HG03280 (cell line): ENCODE measurements around the gene CENPS.
"Not testable (repeated sequence)": the region's sequence is repeated elsewhere in the genome, so short reads cannot be mapped to it uniquely, and the experiment has no call there.

Experiments
- ATAC-seq: cut with Tn5 transposase; IDR thresholded peaks from one replicate; pipeline ENCODE4 v1.9.1; 2021; ENCODE audit warnings: mild to moderate bottlenecking, moderate library complexity; ENCODE audit not compliant: unreplicated experiment

CENPS gene

DNA sequence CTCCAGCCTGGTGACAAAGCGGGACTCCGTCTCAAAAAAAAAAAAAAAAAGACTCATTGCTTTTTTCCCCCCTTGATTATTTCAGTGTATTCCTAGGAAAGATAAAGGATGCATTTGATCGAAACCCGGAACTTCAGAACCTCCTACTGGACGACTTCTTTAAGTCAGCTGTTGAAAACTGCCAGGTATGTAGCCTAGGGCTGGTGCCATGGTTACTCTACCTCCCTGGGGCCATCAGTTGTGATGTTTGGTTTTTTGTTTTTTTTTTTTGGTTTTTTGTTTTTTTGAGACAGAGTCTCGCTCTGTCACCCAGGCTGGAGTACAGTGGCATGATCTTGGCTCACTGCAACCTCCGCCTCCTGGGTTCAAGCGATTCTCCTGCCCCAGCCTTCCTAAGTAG, 11.5 kb upstream of the CENPS start:
- ATAC-seq = not testable (repeated sequence)

DNA sequence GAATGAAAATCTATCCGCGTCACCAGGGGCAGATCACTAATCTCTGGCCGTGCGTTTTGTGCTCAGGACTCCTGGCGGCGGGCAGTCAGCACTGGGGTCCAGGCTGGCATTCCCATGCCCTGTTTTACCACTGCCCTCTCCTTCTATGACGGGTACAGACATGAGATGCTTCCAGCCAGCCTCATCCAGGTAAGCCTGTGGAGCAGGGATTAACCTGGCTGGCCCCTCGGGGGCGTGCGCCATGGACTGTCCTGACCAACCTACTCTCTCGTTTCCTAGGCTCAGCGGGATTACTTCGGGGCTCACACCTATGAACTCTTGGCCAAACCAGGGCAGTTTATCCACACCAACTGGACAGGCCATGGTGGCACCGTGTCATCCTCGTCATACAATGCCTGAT, 10.9 kb upstream of the CENPS start:
- ATAC-seq = no peak

DNA sequence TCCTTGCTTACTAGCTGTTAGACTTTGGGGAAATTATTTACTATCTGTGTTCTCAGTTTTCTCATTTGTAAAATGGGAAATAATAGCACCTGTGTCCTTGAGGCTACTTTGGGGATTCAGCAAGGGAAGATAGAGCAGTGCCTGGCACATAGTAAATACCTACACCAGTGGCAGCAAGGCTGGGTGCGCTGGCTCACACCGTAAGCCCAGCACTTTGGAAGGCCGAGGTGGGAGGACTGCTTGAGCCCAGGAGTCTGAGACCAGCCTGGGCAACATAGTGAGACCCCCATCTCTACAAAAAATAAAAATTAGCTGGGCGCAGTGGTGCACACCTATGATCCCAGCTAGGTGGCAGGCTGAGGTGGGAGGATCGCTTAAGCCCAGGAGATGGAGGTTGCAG, 8.6 kb upstream of the CENPS start:
- ATAC-seq = no peak

DNA sequence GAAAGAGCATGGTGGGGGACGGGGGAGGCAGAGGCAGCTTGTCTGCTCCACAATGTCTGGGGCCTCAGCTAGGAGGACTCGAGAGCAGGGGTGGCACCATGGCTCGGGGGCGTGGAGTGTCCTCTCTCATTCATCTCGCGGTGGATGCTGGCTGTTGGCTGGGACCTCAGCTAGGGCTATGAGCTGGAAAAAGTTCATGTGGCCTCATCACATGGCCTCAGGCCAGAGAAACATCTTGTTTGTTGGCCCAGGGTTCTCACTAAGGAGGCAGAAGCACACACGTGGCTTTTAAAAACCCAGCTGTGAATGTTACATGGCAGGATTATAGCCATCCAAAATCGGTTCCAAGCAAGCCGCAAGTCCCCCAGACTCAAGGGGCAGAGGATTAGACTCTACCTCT, 6.2 kb upstream of the CENPS start:
- no peak for ATAC-seq

DNA sequence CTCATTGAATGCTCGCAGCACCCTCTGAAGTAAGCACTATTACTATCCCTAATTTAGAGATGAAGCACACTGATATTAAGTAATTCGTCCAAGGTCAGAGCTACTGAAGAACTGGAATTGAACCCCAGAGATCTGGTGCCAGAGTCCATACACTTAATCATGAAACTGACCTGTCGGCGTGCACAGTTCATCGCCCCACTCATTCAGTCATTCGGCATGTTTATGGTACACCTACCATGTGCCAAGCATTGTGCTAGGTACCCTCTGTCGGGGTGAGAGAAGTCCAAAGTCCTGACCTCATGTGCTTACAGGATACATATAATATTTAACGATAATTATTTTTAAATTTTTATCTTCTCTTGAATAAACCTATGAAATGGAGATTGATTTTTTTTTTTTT, 5.6 kb upstream of the CENPS start:
- ATAC-seq = no peak

DNA sequence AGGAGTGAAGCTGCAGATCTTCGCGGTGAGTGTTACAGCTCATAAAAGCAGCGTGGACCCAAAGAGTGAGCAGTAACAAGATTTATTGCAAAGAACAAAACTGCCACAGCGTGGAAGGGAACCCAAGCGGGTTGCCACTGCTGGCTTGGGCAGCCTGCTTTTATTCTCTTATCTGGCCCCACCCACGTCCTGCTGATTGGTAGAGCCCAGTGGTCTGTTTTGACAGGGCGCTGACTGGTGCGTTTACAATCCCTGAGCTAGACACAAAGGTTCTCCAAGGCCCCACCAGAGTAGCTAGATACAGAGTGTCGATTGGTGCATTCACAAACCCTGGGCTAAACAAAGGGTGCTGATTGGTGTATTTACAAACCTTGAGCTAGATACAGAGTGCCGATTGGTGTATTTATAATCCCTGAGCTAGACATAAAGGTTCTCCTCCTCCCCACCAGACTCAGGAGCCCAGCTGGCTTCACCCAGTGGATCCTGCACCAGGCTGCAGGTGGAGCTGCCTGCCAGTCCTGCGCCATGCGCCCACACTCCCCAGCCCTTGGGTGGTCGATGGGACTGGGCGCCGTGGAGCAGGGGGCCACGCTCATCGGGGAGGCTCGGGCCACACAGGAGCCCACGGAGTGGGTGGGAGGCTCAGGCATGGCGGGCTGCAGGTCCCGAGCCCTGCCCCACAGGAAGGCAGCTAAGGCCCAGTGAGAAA, 4.3 kb upstream of the CENPS start:
- ATAC-seq = not testable (repeated sequence)

DNA sequence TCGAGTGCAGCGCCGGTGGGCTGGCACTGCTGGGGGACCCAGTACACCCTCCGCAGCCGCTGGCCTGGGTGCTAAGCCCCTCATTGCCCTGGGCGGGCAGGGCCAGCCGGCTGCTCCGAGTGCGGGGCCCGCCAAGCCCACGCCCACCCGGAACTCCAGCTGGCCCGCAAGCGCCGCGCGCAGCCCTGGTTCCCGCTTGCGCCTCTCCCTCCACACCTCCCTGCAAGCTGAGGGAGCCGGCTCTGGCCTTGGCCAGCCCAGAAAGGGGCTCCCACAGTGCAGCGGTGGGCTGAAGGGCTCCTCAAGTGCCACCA, 3.7 kb upstream of the CENPS start:
- not testable (repeated sequence) for ATAC-seq

DNA sequence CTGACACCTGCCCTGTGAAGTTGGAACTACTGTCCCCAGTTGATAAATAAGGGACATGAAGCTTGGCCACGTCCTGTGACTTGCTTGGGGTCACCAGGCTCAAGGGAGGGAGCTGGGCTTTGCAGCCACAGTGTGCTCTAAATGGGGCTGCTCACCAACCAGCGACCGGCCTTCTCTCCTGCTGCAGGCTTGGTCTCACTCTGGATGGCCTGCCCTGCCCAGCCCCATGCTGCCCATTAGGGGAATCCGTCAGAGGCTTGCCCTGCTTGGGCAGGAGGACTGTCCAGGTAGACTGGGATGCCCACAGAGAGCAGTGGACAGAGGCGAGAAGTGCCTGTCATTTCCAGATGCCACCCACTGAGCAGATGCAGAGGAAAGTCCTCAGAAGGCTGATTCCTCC, 1.2 kb upstream of the CENPS start:
- ATAC-seq = no peak

DNA sequence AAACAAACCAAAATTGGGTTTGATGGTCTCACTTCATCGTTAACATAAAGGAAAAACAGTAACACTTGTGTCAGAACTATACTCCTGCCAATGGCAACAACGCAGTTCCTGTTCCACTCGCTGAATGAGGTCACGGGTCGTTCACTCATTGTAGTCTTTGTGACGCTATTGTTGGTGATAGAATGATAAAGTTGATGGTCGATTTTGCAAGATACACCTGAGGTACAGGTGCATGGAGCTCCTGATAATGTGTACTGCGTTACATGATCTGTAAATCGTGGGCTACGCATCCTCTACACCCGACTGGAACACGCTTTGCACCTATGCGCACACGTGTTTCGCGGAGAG, 391 bp upstream of the CENPS start:
- ATAC-seq = peak; percentile 2

DNA sequence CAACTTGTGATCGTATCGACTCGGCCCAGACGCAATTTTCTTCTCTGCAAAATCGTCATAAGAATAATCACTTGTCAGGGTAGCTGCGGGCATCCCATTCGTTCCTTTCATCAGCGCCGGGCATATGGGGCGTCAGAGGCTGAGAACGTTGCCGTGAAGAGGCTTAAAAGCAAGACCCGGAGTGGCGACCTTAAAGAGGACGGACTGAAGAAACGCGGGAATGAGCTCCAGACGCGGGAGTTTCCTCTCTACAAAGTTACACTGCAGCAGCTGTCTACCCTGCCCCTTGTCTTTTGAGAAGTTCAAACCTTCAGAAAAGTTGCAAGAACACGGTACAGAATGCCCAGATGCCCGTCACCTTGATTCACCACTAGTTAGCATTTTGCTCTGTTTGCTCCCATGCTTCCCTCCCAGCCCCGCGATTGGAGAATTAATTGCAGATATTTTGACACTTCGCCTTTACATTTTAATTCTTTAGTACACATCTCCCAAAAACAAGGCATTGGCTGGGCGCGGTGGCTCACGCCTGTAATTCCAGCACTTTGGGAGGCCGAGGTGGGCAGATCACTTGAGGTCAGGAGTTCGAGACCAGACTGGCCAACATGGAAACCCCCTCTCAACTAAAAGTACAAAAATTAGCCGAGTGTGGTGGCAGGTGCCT, 967 bp downstream of the CENPS start:
- ATAC-seq = no peak

DNA sequence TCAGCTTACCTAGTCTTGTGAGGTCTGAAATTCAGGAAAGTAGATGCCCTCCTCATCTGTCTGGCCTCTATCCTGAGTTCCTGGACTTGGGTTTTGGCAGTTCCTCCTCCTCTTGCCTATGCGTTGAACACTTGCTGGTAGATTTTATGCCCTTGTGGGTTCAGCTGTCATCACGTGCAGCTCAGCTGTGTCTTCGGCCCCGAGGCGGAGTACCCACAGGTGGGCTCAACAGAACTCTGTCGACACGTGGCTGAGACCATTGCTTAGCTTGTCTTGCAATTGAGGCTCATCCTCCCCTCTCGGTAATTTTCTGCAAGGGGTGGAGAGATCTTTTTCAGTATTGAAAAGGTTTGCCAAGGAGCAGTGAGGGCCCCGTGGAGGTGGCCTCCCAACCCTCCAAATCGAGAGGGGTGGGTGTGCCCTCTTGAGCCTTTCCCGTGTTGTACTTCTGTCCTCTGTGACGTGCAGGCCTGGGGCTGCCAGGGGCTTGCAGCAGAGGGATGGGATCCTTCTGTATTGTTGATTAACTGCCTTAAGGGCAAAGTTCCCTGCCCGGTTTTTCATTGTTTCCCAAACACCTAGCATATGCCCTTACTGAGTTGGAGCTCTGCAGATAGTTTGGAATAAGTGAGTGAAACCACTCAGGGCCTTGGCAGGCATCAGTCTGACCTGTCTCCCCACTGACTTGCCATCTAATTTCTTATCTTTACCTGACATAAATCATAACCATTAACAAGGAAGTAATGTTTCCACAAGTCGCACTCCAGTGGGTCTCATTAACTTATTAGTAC, 2.9 kb downstream of the CENPS start:
- ATAC-seq = no peak

DNA sequence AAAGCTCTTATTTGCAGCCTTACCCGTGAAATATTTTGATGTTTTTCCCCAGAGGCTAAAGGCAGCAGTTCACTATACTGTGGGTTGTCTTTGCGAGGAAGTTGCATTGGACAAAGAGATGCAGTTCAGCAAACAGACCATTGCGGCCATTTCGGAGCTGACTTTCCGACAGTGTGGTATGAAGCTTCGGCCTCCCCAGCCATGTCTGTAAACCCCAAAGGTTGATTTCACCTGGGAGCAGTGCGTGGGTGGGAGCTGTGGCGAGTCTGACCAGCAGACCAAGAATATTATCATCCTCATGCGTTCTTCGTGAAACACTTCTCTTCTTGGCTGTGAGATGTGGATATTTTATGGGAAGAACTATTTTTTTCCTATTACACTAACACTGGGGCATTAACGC, 3.6 kb downstream of the CENPS start:
- no peak for ATAC-seq

DNA sequence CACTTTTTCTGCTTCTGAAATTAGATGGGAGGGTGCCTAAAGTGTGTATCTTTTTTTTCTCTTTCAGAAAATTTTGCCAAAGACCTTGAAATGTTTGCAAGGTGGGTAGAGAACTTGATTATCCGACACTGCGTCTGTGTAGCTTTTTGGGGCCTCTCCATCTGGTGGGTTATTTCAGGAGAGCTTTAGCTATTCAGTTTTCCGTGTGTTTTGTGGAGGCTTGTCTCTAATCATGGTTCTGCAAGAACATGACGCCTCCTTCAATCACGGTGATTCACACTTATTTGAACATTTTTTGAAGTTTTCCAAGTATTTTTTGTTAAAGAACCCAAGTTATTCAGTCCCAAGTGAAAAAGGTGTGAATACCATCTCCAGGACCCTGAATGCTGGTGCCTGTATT, 4.4 kb downstream of the CENPS start:
- no peak for ATAC-seq

DNA sequence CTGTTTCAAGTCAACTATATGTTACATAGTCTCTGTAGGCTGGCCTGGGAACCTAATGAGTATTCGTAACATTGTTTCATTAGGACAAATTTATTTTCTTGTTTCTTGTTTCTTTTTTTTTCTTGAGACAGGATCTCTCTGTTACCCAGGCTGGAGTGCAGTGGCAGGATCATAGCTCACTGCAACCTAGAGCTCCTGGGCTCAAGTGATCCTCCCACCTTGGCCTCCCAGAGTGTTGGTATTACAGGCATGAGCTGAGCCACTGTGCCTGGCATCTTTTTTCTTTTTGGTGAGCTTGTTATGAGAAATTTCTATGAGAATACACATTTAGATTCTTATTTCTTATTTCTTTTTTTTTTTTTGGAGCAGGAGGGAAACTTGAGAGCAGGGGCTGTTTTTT, 6.8 kb downstream of the CENPS start:
- ATAC-seq = no peak

DNA sequence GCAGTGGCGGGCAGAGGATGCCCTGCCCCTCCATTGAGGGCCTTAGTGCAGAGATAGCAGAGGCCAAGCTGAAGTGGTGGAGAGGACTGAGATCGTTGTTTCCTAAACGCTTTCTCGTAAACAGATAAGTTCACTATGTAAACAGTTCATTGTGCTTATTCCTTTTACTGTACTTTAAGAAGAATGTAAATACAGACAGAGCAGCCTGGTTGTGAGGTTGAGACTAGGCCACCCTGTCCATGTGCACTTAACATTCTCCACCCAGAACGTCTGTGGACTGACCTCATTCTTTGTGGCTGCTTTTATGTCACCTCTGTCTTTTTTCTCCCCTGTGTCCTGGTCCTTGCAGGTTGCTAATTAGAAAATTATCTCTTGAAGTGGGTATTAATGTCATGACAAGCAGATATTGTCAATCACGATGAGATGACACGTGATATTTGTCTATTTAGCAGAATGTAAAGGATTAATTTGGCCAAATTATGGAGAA, 8.5 kb downstream of the CENPS start:
- ATAC-seq = no peak

DNA sequence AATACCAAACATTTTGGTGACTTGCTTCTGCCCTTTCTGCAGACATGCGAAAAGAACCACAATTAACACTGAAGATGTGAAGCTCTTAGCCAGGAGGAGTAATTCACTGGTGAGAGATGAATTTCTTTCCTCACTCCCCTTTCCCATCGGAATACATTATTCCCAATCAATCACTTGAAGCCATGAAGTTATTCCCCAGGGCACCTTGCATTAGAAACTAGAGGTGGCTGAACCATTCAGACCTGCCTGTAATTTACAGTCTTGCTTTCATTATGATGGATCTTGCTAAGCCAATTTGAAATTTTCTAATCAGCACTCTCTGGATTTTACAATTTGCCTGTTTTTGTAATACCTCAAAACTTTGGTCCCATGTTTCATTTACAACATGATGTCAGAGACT, 10.1 kb downstream of the CENPS start:
- ATAC-seq = no peak

DNA sequence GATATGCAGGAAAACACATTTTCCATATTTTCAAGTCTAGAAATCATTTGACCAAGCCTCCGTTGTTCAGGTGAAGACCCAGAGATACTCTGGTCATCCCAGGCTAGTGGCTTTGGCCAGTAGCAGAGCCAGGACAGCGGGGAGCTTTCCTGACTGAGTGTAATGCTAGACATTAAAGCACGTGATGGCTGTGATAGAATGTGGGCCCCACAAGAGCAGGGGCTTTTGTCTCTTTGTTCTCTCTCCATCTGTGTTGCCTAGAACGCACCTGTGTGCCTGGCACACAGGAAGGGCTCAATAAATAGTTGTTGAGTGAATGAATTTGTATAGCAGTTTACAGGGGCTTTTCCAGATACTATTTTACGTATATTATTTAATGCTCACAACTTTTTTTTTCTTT, 10.6 kb downstream of the CENPS start:
- ATAC-seq = no peak

DNA sequence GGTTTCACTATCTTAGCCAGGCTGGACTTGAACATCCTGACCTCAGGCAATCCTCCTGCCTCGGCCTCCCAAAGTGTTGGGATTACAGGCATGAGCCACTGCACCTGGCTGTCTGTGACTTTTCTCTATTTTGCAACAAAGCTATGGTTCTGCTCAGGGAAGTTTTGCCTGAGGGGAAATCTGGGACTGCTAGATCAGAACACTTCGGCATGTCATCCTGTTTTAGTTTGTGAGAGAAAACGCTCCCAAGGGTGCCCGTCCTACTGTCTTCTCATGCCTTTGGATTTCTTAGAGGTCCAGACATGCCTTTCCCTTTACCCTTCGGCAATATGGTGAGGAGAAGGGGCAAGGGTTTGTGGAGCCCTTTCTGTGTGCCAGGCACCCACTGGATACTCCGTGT, 14.0 kb downstream of the CENPS start:
- ATAC-seq = no peak

DNA sequence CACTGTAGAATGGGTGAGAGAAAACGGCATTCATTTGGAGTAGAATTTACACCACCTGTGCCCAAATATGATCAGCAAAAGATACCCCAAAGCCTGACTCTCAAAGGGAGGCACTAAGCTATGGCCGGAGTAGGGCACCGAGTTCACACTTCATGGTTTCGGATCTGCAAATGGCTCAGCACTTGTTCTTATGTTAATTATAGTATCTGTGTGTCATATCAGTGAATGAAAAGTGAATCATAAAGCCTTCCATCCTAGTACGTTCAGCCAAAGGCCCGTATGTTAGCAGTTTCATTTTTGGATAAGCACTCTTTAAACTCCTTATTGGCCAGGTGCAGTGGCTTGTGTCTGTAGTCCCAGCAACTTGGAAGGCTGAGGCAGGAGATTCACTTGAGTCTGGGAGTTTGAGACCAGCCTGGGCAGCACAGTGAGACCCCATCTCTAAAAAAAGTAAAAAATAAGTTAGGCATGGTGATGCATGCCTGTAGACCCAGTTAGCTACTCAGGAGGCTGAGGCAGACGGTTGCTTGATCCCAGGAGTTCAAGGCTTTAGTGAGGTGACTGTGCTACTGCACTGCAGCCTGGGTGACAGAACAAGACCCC, 14.7 kb downstream of the CENPS start:
- no peak for ATAC-seq

DNA sequence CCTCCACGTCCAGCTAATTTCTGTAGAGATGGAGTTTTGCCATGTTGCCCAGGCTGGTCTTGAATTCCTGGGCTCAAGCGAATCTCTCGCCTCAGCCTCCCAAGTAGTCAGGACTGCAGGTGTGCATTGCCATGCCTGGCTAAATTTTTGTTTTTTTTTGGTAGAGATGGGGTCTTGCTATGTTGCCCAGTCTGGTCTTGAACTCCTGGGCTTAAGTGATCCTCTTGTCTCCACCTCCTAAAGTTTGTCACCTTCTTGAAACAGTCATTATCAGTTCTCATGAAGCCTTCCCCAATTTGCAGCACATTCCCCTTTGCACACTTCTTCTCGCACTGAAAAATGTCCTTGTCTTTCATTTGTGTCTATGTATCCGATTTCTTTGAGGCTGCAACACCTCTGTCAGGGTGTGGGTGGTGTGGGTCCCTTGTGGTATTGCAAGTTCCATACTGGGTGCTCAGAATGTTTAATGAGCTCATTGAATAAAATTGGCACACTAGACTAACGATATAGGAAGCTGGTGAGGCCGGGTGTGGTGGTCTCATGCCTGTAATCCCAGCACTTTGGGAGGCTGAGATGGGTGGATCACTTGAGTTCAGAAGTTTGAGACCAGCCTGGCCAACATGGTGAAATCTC, 16.7 kb downstream of the CENPS start:
- ATAC-seq = no peak

DNA sequence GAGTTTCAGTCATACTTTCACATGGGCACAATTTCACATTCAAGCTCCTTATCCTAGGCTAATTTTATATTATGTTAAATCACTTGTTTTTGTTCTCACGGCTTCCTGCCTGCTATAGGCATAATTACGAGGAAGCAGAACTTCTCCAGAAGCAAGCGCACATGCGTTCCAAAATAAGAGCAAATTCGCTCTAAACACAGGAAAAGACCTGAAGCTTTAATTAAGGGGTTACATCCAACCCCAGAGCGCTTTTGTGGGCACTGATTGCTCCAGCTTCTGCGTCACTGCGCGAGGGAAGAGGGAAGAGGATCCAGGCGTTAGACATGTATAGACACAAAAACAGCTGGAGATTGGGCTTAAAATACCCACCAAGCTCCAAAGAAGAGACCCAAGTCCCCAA, 19.5 kb downstream of the CENPS start, which contains the start of gene CORT:
CORT (plus strand) TSS at position 281 of the 400 bp plus-strand sequence. CDS start 193 bp downstream, outside the sequence.
- no peak for ATAC-seq
